WTC11 (cell line): ENCODE results near the gene ABR.
"Not testable (repeated sequence)": the region's sequence is repeated elsewhere in the genome, so short reads cannot be mapped to it uniquely, and the experiment has no call there.

Experiments used
- NFE2L1 ChIP-seq: sonication (generic); formaldehyde crosslinking; IDR thresholded peaks from 2 replicates; pipeline ENCODE4 v1.8.1; 2023; ENCODE audit warnings: missing genetic modification reagents
- SMAD3 ChIP-seq: sonication (generic); formaldehyde crosslinking; IDR thresholded peaks from 2 replicates; pipeline ENCODE4 v1.8.0; 2022; ENCODE audit warnings: missing genetic modification reagents, mild to moderate bottlenecking, borderline replicate concordance

GRCh38 chr17:1073963-1074625 lies 105.7 kb downstream of the ABR start:
- not testable (repeated sequence) for TF ChIP-seq SMAD3; NFE2L1 (CRISPR knock-in tag)
